Large intestine (tissue), 3 donors: ENCODE measurements around the gene RAB3A. TPM values are rescaled to one million over a fixed set of nuclear protein-coding genes. Genes with fewer than 3 reads are reported as not detected.
"Not testable (repeated sequence)": the region's sequence is repeated elsewhere in the genome, so short reads cannot be mapped to it uniquely, and the experiment has no call there.

Source experiments
- DNase-seq, 2 donors: peaks; one replicate each; pipeline versions ENCODE4 v3.0.0 to v3.0.0-alpha.2; 2013
- H3K27ac ChIP-seq: one replicate; pipeline ENCODE4 v1.5.1; 2013; ENCODE audit warnings: low read length
- H3K27me3 ChIP-seq: 2 replicates; pipeline ENCODE4 v1.6.1; 2013; ENCODE audit warnings: low read length; ENCODE audit not compliant: control insufficient read depth, insufficient read depth
- H3K36me3 ChIP-seq: 2 replicates; pipeline ENCODE4 v1.6.1; 2013; ENCODE audit warnings: low read length; ENCODE audit not compliant: control insufficient read depth, insufficient read depth
- H3K4me1 ChIP-seq: one replicate; pipeline ENCODE4 v1.6.1; 2013; ENCODE audit warnings: low read length; ENCODE audit not compliant: control insufficient read depth, insufficient read depth
- H3K4me3 ChIP-seq: one replicate; pipeline ENCODE4 v1.5.1; 2013; ENCODE audit warnings: low read length
- H3K9me3 ChIP-seq: one replicate; pipeline ENCODE4 v1.6.1; 2013; ENCODE audit warnings: mild to moderate bottlenecking, low read depth, low read length, moderate library complexity; ENCODE audit not compliant: control insufficient read depth
- WGBS: methylation state at CpG from one replicate; pipeline ENCODE4 v1.1.5; 2013; ENCODE audit warnings: low lambda C conversion rate; ENCODE audit not compliant: insufficient coverage; 5-methylcytosine and 5-hydroxymethylcytosine counted together
- polyA plus RNA-seq: library from polyadenylated mRNA; unstranded; fragments of 120-200 nt; gene quantifications from one replicate; pipeline ENCODE4 v1.2.1, GENCODE V29; 2013

RAB3A gene
- polyA plus RNA-seq, 1 donor, result 5.3 TPM

- H3K27ac ChIP-seq, result no peak overlapping the region
- peaks cover 8% of the 10 kb centered on the region for H3K4me1 ChIP-seq
- H3K36me3 ChIP-seq, result peaks cover 62% of the 10 kb centered on the region
- H3K27me3 ChIP-seq, result no peaks in the 10 kb centered on the region
- no peak for DNase-seq
- WGBS, result no CpG with 5 or more reads among the region's 66 CpGs
- peaks cover 5% of the 10 kb centered on the region for H3K9me3 ChIP-seq
- no peak overlapping the region for H3K4me3 ChIP-seq
Measured at GRCh38 chr19:18168673-18169381, 35.0 kb downstream of the RAB3A start.

GRCh38 chr19:18167975-18168645 lies 35.7 kb downstream of the RAB3A start:
- no CpG with 5 or more reads among the region's 14 CpGs for WGBS
- Histone ChIP-seq H3K27ac (no peak overlapping the region), H3K36me3 (peaks cover 68% of the 10 kb centered on the region), H3K9me3 (peaks cover 5% of the 10 kb centered on the region), H3K27me3 (no peaks in the 10 kb centered on the region), H3K4me3 (no peak overlapping the region), H3K4me1 (peaks cover 4% of the 10 kb centered on the region)
- DNase-seq, result no peak

GRCh38 chr19:18167011-18167410 lies 36.8 kb downstream of the RAB3A start:
- no peak for DNase-seq
- H3K9me3 ChIP-seq, result peaks cover 5% of the 10 kb centered on the region
- H3K4me1 ChIP-seq, result no peaks in the 10 kb centered on the region
- no peaks in the 10 kb centered on the region for H3K27me3 ChIP-seq
- no peak overlapping the region for H3K27ac ChIP-seq
- H3K4me3 ChIP-seq, result no peak overlapping the region
- H3K36me3 ChIP-seq, result peaks cover 79% of the 10 kb centered on the region
- WGBS, result no CpG with 5 or more reads among the region's 21 CpGs

- peaks cover 5% of the 10 kb centered on the region for H3K9me3 ChIP-seq
- no peak overlapping the region for H3K27ac ChIP-seq
- H3K4me3 ChIP-seq, result no peak overlapping the region
- DNase-seq, result no peak
- WGBS, result no CpG with 5 or more reads among the region's 15 CpGs
- peaks cover 4% of the 10 kb centered on the region for H3K4me1 ChIP-seq
- no peaks in the 10 kb centered on the region for H3K27me3 ChIP-seq
- H3K36me3 ChIP-seq, result peaks cover 79% of the 10 kb centered on the region
Measured at GRCh38 chr19:18165794-18166544, 37.9 kb downstream of the RAB3A start.

- Histone ChIP-seq H3K9me3 (peaks cover 5% of the 10 kb centered on the region), H3K4me1 (peaks cover 9% of the 10 kb centered on the region), H3K36me3 (peaks cover 80% of the 10 kb centered on the region), H3K27ac (no peak overlapping the region), H3K4me3 (no peak overlapping the region), H3K27me3 (no peaks in the 10 kb centered on the region)
- WGBS, result no CpG with 5 or more reads among the region's 7 CpGs
- no peak for DNase-seq
Measured at GRCh38 chr19:18164072-18164471, 39.8 kb downstream of the RAB3A start.

- H3K27me3 ChIP-seq, result no peaks in the 10 kb centered on the region
- no peak overlapping the region for H3K4me3 ChIP-seq
- H3K36me3 ChIP-seq, result peaks cover 64% of the 10 kb centered on the region
- no peak overlapping the region for H3K27ac ChIP-seq
- no peak for DNase-seq
- peaks cover 21% of the 10 kb centered on the region for H3K4me1 ChIP-seq
- WGBS, result no CpG with 5 or more reads among the region's 19 CpGs
- no peaks in the 10 kb centered on the region for H3K9me3 ChIP-seq
Measured at GRCh38 chr19:18161636-18162002, 42.2 kb downstream of the RAB3A start.

GRCh38 chr19:18160971-18161635 lies 42.7 kb downstream of the RAB3A start:
- H3K36me3 ChIP-seq, result peaks cover 64% of the 10 kb centered on the region
- WGBS, result no CpG with 5 or more reads among the region's 66 CpGs
- peaks cover 26% of the 10 kb centered on the region for H3K4me1 ChIP-seq
- no peaks in the 10 kb centered on the region for H3K9me3 ChIP-seq
- no peaks in the 10 kb centered on the region for H3K27me3 ChIP-seq
- DNase-seq, result peak; percentile 64 to 79
- H3K4me3 ChIP-seq, result no peak overlapping the region
- no peak overlapping the region for H3K27ac ChIP-seq

- Histone ChIP-seq H3K9me3 (no peaks in the 10 kb centered on the region), H3K27ac (no peak overlapping the region), H3K4me3 (no peak overlapping the region), H3K36me3 (peaks cover 62% of the 10 kb centered on the region), H3K4me1 (peaks cover 30% of the 10 kb centered on the region), H3K27me3 (no peaks in the 10 kb centered on the region)
- WGBS, result no CpG with 5 or more reads among the region's 13 CpGs
- no peak for DNase-seq
Measured at GRCh38 chr19:18160493-18160970, 43.3 kb downstream of the RAB3A start.

- Histone ChIP-seq H3K36me3 (peaks cover 63% of the 10 kb centered on the region), H3K4me3 (no peak overlapping the region), H3K9me3 (peaks cover 2% of the 10 kb centered on the region), H3K27ac (no peak overlapping the region), H3K27me3 (no peaks in the 10 kb centered on the region), H3K4me1 (peaks cover 35% of the 10 kb centered on the region)
- no CpG with 5 or more reads among the region's 10 CpGs for WGBS
- no peak for DNase-seq
Measured at GRCh38 chr19:18159810-18160209, 44.0 kb downstream of the RAB3A start.

- WGBS, result no CpG with 5 or more reads among the region's 6 CpGs
- peaks cover 39% of the 10 kb centered on the region for H3K4me1 ChIP-seq
- not testable (repeated sequence) for H3K27ac ChIP-seq, H3K9me3 ChIP-seq, H3K27me3 ChIP-seq, DNase-seq, H3K4me3 ChIP-seq
- peaks cover 59% of the 10 kb centered on the region for H3K36me3 ChIP-seq
Measured at GRCh38 chr19:18159059-18159616, 44.7 kb downstream of the RAB3A start.
